ENCODE results near the gene DNAI2. TPM values are rescaled to one million over a fixed set of nuclear protein-coding genes. Genes with fewer than 3 reads are reported as not detected.

The DNAI2 gene
- total and polyA plus RNA-seq, 4 experiments from 2014 or later = 0.28 to 8.4 (median 6.0) TPM; not detected in 1

GRCh38 chr17:74343526-74344284, 69.7 kb downstream of the DNAI2 start:
- H3K4me1 Mint-ChIP-seq = no peaks in the 10 kb centered on the region

GRCh38 chr17:74344658-74345057, 70.6 kb downstream of the DNAI2 start:
- Mint-ChIP-seq H3K9me3 (no peaks in the 10 kb centered on the region), H3K36me3 (no peaks in the 10 kb centered on the region), H3K27me3 (no peaks in the 10 kb centered on the region), H3K4me1 (no peaks in the 10 kb centered on the region), H3K4me3 (no peak overlapping the region), H3K27ac (no peak overlapping the region)
- Histone ChIP-seq H3K4me1 (ENCODE audit: insufficient read depth, low read length) (no peaks in the 10 kb centered on the region), H3K4me3 (ENCODE audit: low read length in 2 of 2) (no peak overlapping the region), H3K36me3 (ENCODE audit: insufficient read depth, low read length) (no peaks in the 10 kb centered on the region), H3K9me3 (ENCODE audit: control insufficient read depth in 1 of 2, low read length in 2 of 2) (no peaks in the 10 kb centered on the region), H3K27me3 (ENCODE audit: insufficient read depth, low read length) (no peaks in the 10 kb centered on the region), H3K27ac (ENCODE audit: low read depth, low read length) (no peak overlapping the region)
- POLR2A ChIA-PET (ENCODE audit: partially characterized antibody) = no interaction called here
- intact Hi-C loops (cut with micrococcal nuclease) = no loop called here
- CTCF ChIA-PET (ENCODE audit: partially characterized antibody) = interaction anchor here (0.7 to 0.8 kb wide), 2 partner anchors 23 to 24 kb away, joined by 3 read pairs; no protein-coding TSS in a partner anchor
- DNase-seq = peak in 1 of 5 donors; percentile 1

More at GRCh38 chr17:74343526-74344284, 69.7 kb downstream of the DNAI2 start:
- Mint-ChIP-seq H3K4me3 (no peak overlapping the region), H3K27ac (no peak overlapping the region), H3K36me3 (no peaks in the 10 kb centered on the region), H3K27me3 (no peaks in the 10 kb centered on the region), H3K9me3 (no peaks in the 10 kb centered on the region)
- Histone ChIP-seq H3K4me1 (ENCODE audit: insufficient read depth, low read length) (no peaks in the 10 kb centered on the region), H3K36me3 (ENCODE audit: insufficient read depth, low read length) (no peaks in the 10 kb centered on the region), H3K27ac (ENCODE audit: low read depth, low read length) (no peak overlapping the region), H3K4me3 (ENCODE audit: low read length in 2 of 2) (no peak overlapping the region), H3K27me3 (ENCODE audit: insufficient read depth, low read length) (no peaks in the 10 kb centered on the region), H3K9me3 (ENCODE audit: control insufficient read depth in 1 of 2, low read length in 2 of 2) (no peaks in the 10 kb centered on the region)
- ChIA-PET POLR2A (ENCODE audit: partially characterized antibody) (no interaction called here), CTCF (ENCODE audit: partially characterized antibody) (interaction anchor here (0.7 to 0.8 kb wide), 2 partner anchors 24 to 25 kb away, joined by 3 read pairs; no protein-coding TSS in a partner anchor)
- DNase-seq = peak in 1 of 5 donors; percentile 29
- intact Hi-C loops (cut with micrococcal nuclease) = no loop called here

- peaks cover 0 to 4% (median 0%) of the 10 kb centered on the region in 8 donors for H3K9me3 Mint-ChIP-seq
- H3K4me1 ChIP-seq (ENCODE audit: insufficient read depth, low read length) = no peaks in the 10 kb centered on the region
- no peak overlapping the region for H3K4me3 ChIP-seq (ENCODE audit: low read length in 2 of 2)
- H3K4me1 Mint-ChIP-seq = no peaks in the 10 kb centered on the region
- peaks cover 0 to 1% of the 10 kb centered on the region in 2 donors for H3K27me3 Mint-ChIP-seq
- POLR2A ChIA-PET (ENCODE audit: partially characterized antibody) = no interaction called here
- H3K36me3 Mint-ChIP-seq = no peaks in the 10 kb centered on the region
- CTCF ChIA-PET (ENCODE audit: partially characterized antibody) = interaction anchor here (0.8 to 1.7 kb wide), 2 partner anchors 12 to 21 kb away, joined by 3 to 4 read pairs; no protein-coding TSS in a partner anchor
- peak overlapping the region in 1 of 7 donors; percentile 74 for H3K27ac Mint-ChIP-seq
- H3K9me3 ChIP-seq (ENCODE audit: control insufficient read depth in 1 of 2, low read length in 2 of 2) = no peaks in the 10 kb centered on the region
- intact Hi-C loops (cut with micrococcal nuclease) = no loop called here
- no peaks in the 10 kb centered on the region for H3K36me3 ChIP-seq (ENCODE audit: insufficient read depth, low read length)
- H3K27me3 ChIP-seq (ENCODE audit: insufficient read depth, low read length) = no peaks in the 10 kb centered on the region
- no peak overlapping the region for H3K4me3 Mint-ChIP-seq
- H3K27ac ChIP-seq (ENCODE audit: low read depth, low read length) = no peak overlapping the region
- DNase-seq = peak in 1 of 5 donors; percentile 25
These were observed 71.6 kb downstream of the DNAI2 start for GRCh38 chr17:74345433-74346241.

- H3K36me3 ChIP-seq (ENCODE audit: insufficient read depth, low read length) = no peaks in the 10 kb centered on the region
- H3K4me3 ChIP-seq (ENCODE audit: low read length in 2 of 2) = no peak overlapping the region
- POLR2A ChIA-PET (ENCODE audit: partially characterized antibody) = no interaction called here
- Mint-ChIP-seq H3K27ac (no peak overlapping the region), H3K4me3 (no peak overlapping the region), H3K4me1 (no peaks in the 10 kb centered on the region), H3K27me3 (peaks cover 1 to 7% of the 10 kb centered on the region in 2 donors), H3K36me3 (no peaks in the 10 kb centered on the region), H3K9me3 (peaks cover 0 to 4% (median 0%) of the 10 kb centered on the region in 8 donors)
- H3K9me3 ChIP-seq (ENCODE audit: control insufficient read depth in 1 of 2, low read length in 2 of 2) = no peaks in the 10 kb centered on the region
- CTCF ChIA-PET (ENCODE audit: partially characterized antibody) = interaction anchor here (0.9 to 1.7 kb wide), 2 partner anchors 10 to 19 kb away, joined by 3 to 4 read pairs; no protein-coding TSS in a partner anchor
- H3K4me1 ChIP-seq (ENCODE audit: insufficient read depth, low read length) = no peaks in the 10 kb centered on the region
- peak in 1 of 5 donors; percentile 2 for DNase-seq
- H3K27ac ChIP-seq (ENCODE audit: low read depth, low read length) = no peak overlapping the region
- peaks cover 4% of the 10 kb centered on the region for H3K27me3 ChIP-seq (ENCODE audit: insufficient read depth, low read length)
- intact Hi-C loops (cut with micrococcal nuclease) = no loop called here
These were observed 73.6 kb downstream of the DNAI2 start for GRCh38 chr17:74347646-74348045.

- CTCF ChIA-PET (ENCODE audit: partially characterized antibody) = interaction anchor here (4.6 kb wide), 1 partner anchor 18 kb away, joined by 23 read pairs; the partner anchor contains the start of gene GPR142
- Mint-ChIP-seq H3K9me3 (peaks cover 0 to 4% (median 0%) of the 10 kb centered on the region in 8 donors), H3K36me3 (no peaks in the 10 kb centered on the region), H3K4me3 (no peak overlapping the region), H3K4me1 (peaks cover 4 to 5% (median 4%) of the 10 kb centered on the region in 4 donors), H3K27ac (no peak overlapping the region), H3K27me3 (peaks cover 11 to 17% of the 10 kb centered on the region in 2 donors)
- peak in 1 of 5 donors; percentile 7 for DNase-seq
- H3K4me3 ChIP-seq (ENCODE audit: low read length in 2 of 2) = no peak overlapping the region
- POLR2A ChIA-PET (ENCODE audit: partially characterized antibody) = no interaction called here
- intact Hi-C loops (cut with micrococcal nuclease) = no loop called here
- H3K4me1 ChIP-seq (ENCODE audit: insufficient read depth, low read length) = peaks cover 3% of the 10 kb centered on the region
- H3K9me3 ChIP-seq (ENCODE audit: control insufficient read depth in 1 of 2, low read length in 2 of 2) = no peaks in the 10 kb centered on the region
- H3K27me3 ChIP-seq (ENCODE audit: insufficient read depth, low read length) = peaks cover 9% of the 10 kb centered on the region
- H3K36me3 ChIP-seq (ENCODE audit: insufficient read depth, low read length) = no peaks in the 10 kb centered on the region
- no peak overlapping the region for H3K27ac ChIP-seq (ENCODE audit: low read depth, low read length)
These were observed 75.1 kb downstream of the DNAI2 start for GRCh38 chr17:74349120-74349519.

- H3K4me3 Mint-ChIP-seq = no peak overlapping the region
- Histone ChIP-seq H3K27me3 (ENCODE audit: insufficient read depth, low read length) (peaks cover 9% of the 10 kb centered on the region), H3K4me3 (ENCODE audit: low read length in 2 of 2) (no peak overlapping the region), H3K4me1 (ENCODE audit: insufficient read depth, low read length) (peaks cover 5% of the 10 kb centered on the region), H3K36me3 (ENCODE audit: insufficient read depth, low read length) (no peaks in the 10 kb centered on the region), H3K27ac (ENCODE audit: low read depth, low read length) (no peak overlapping the region), H3K9me3 (ENCODE audit: control insufficient read depth in 1 of 2, low read length in 2 of 2) (no peaks in the 10 kb centered on the region)
- no peaks in the 10 kb centered on the region for H3K36me3 Mint-ChIP-seq
- H3K27ac Mint-ChIP-seq = no peak overlapping the region
- H3K27me3 Mint-ChIP-seq = peaks cover 17 to 22% of the 10 kb centered on the region in 2 donors
- ChIA-PET CTCF (ENCODE audit: partially characterized antibody) (interaction anchor here (4.6 kb wide), 1 partner anchor 17 kb away, joined by 23 read pairs; the partner anchor contains the start of gene GPR142), POLR2A (ENCODE audit: partially characterized antibody) (no interaction called here)
- H3K9me3 Mint-ChIP-seq = peaks cover 0 to 4% (median 0%) of the 10 kb centered on the region in 8 donors
- intact Hi-C loops (cut with micrococcal nuclease) = no loop called here
- no peak for DNase-seq
- H3K4me1 Mint-ChIP-seq = peaks cover 5 to 12% (median 6%) of the 10 kb centered on the region in 4 donors
These were observed 76.5 kb downstream of the DNAI2 start for GRCh38 chr17:74350486-74350885.
